ENCODE data around the gene SAYSD1. TPM values are rescaled to one million over a fixed set of nuclear protein-coding genes. Genes with fewer than 3 reads are reported as not detected.
A peak's percentile ranks its signal among the peaks of the same experiment; 100 is the strongest.

Gene SAYSD1
- total RNA-seq, 1 experiment from 2014 or later: 27.4 TPM

- no peak for DNase-seq (ENCODE audit: low spot score)
Observed at GRCh38 chr6:39108041-39108839, 6.7 kb downstream of the SAYSD1 start.

DNA sequence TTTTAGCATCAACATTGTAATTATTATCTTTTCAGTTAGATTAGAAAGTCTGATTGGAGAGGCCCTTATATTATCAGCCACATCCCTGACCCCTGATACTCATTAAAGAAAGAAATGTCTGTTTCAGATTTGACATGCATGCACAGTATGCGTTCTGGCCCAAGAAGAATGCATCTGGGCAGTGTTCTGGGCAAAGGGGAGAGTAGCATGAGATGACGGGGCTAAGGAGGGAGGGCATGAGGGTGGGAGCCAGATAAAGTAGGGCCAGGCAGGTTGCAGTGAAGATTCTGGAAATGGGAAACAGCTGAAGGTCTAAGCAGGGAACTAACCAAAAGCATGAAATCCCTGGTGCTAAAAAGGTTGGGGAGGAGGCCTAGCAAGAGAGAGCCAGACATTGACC is 7.3 kb downstream of the SAYSD1 start:
- no peak for DNase-seq (ENCODE audit: low spot score)

GRCh38 chr6:39107034-39107433 is 8.0 kb downstream of the SAYSD1 start:
- DNase-seq (ENCODE audit: low spot score): no peak

DNA sequence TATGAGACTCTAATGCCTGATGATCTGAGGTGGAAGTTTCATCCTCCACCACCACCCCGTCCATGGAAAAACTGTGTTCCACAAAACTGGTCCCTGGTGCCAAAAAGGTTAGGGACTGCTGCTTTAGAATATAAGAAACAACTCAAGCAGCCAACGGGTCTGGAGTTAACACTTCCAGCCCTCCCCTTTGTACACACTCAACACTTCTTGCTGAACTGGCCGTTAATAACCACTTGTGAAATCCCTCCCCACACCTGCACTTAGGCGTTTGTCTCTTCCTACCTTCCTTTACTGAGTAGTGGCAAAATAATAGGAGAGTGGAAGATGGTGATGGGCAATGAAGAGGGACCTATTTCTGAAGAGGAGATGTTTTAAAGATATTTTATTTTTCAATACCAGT is 10.5 kb downstream of the SAYSD1 start:
- DNase-seq (ENCODE audit: low spot score): no peak

DNA sequence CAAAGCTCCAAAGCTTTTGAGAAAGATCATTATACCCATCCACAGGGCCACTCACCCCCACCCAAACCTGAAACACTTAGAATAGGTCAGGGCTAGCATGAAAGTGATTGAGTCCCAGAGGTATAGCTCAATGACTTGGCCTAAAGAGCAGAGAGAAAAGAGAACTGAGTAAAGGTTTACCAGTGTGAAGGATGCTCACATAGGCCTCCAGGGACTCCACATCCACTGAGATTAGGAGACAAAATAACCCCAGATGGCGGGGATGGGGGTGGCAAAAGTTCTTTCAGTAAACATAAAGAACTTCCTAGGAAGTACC is 12.2 kb downstream of the SAYSD1 start:
- DNase-seq (ENCODE audit: low spot score): no peak

GRCh38 chr6:39102071-39102820 is 12.7 kb downstream of the SAYSD1 start:
- DNase-seq (ENCODE audit: low spot score): no peak

DNA sequence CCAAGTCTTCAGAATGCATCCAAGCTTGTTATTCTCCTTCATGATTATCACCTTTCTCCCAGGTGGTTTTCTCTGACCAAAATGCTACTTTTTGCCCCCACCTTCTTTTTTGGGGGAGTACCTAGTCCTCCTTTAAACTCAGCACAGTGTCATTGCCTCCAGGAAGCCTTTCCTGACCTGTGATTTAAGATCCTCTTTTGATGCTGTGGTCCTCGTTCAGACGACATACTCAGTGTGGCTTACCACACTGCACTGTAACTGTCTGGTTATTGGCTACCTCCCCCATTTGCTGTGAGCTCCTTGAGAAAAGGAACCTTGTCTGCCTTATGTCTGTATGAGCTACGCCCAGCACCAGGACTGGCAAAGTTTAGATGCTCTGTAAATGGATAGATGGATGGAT is 14.6 kb downstream of the SAYSD1 start:
- no peak for DNase-seq (ENCODE audit: low spot score)

DNA sequence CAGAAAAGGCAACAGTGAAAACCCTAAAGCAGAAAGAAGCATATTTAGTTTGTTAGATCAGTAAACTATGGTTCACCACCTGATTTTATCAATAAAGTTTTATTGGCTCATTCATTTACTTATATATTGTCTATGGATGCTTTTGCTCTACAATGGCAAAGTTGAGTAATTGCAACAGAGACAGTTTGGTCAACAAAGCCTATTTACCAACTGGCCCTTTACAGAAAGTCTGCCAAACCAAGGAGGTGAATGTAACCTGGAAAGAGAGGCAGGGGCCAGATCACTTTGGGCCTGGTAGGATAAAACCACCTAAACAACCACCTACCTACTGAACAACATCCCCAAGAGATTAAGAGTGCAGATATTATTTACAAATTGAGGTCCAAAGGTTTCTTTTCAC is 19.4 kb downstream of the SAYSD1 start:
- no peak for DNase-seq (ENCODE audit: low spot score)

- no peak for DNase-seq (ENCODE audit: low spot score)
Observed at GRCh38 chr6:39093149-39093708, 21.8 kb downstream of the SAYSD1 start.

- no peak for DNase-seq (ENCODE audit: low spot score)
Observed at GRCh38 chr6:39092124-39092523, 22.9 kb downstream of the SAYSD1 start.

GRCh38 chr6:39091220-39091619 is 23.8 kb downstream of the SAYSD1 start:
- DNase-seq (ENCODE audit: low spot score): no peak

- no peak for DNase-seq (ENCODE audit: low spot score)
Observed at GRCh38 chr6:39090036-39090435, 24.9 kb downstream of the SAYSD1 start.

DNA sequence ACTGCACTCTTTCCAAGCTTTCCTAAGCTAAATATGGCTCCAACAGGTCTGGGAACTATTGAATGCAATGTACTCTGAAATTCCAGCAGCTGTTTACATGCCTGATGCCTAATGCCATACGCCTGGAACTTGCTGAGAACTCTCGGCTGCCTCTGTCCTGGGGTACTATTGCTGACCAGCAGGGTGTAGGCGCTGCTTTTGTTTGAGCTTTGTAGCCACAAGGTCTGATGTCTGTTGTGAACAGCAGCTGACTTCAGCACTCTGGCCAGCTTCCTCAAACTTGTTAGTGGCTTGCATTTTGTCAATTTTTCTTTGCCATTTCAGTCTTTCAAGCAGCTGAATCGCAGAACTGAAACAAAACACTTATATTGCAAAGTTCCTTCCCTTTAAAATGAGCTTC is 26.7 kb downstream of the SAYSD1 start:
- DNase-seq (ENCODE audit: low spot score): peak; percentile 39

- DNase-seq (ENCODE audit: low spot score): no peak
Observed at GRCh38 chr6:39087197-39087596, 27.8 kb downstream of the SAYSD1 start.

DNA sequence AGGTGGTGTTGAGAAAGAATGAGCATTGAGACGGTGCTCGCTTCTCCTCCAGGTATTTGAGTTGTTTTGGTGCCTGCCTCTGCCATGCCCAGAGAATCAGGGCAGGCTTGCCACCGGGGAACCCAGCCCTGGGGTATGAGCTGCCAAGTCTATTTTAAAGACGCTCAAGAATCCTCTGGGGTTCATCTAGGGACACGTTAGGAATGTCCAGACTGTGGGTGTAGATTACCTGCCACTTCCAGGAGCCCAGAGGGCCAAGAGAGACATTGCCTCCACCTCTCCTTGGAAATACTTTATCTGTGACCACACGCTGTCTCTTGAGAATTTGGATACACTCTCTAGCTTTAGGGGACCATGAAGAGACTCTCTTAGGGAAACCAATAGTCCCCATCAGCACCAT is 28.3 kb downstream of the SAYSD1 start:
- no peak for DNase-seq (ENCODE audit: low spot score)

DNA sequence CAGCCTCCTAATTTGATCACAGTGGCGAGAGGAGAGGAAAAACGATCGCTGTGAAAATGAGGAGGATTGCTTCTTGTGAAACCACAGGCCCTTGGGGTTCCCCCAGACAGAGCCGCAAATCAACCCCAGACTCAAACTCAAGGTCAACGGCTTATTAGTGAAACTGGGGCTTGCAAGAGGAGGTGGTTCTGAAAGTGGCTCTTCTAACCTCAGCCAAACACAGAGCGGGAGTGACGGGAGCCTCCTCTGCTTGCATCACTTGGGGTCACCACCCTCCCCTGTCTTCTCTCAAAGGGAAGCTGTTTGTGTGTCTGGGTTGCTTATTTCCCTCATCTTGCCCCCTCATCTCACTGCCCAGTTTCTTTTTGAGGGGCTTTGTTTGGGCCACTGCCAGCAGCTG is 28.7 kb downstream of the SAYSD1 start:
- no peak for DNase-seq (ENCODE audit: low spot score)

DNA sequence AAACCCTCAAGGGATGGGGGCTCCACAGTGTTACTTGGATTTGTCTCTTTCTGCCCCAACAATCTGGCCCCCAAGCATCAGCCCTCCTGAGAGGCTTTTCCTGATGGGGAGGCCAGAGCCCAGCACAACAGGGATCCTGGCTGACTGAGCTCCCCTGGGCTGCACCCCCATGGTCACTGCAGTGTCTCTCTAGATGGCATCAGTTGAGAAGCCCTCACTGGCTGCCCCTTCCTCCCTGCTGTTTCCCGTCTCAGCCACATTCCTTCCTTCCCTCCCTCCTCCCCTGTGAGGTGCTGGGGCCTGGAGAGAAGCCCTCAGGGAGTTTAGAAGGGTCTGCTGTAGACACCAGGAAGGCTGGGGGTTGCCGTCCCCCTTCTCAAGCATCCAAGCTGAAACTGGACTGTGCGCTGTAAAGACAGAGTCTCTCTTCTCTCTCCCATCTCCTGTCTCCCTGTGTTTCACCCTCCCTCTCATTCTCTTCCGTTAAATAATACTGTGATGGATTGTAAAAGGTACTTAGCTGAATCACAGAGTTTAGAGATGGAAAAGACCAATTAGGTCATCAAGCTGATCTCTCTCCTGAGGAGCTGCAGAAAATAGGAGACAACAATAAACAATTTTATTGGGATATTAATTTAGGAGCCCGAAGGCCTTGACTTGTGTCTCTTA is 29.7 kb downstream of the SAYSD1 start:
- DNase-seq (ENCODE audit: low spot score): no peak

DNA sequence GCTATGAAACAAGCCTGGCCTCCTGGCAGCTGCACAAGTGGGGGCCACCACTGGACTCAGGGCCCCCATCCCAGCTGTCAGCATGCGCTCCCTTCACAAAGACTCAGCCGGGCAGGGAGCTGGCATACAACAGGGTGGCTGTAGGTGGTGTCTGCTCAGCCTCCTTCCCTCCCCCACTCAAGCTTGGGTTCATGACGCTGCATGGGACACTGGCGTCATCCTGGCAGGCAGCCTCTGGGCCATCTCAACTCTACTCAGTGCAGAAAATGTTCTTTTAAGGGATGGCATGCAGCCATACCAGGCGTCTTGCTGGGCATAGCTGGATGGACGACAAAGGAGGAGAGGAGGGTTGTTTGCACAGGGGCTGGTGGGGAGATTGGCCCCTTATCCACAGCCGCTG is 30.5 kb downstream of the SAYSD1 start:
- no peak for DNase-seq (ENCODE audit: low spot score)

DNA sequence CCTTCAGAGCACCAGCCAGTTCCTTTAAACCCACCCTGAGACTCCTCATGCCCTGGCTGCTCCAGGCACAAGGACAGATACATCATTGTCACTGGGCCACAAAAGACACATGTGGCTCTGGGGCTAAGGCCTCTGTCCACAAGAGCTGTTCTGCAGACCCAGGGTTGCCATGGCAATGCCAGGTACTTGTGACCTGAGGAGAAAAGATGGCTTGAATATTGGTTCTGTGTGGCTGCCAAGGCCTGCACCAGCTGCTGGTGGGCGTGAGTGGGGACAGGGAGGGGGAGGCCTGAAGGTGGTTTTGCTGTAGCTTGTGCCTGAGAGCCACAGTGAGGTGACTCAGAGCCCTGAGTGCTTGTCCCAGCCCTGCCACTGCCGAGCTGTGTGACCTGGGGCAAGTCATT is 31.8 kb downstream of the SAYSD1 start:
- no peak for DNase-seq (ENCODE audit: low spot score)

- no peak for DNase-seq (ENCODE audit: low spot score)
Observed at GRCh38 chr6:39082310-39082709, 32.7 kb downstream of the SAYSD1 start.

DNA sequence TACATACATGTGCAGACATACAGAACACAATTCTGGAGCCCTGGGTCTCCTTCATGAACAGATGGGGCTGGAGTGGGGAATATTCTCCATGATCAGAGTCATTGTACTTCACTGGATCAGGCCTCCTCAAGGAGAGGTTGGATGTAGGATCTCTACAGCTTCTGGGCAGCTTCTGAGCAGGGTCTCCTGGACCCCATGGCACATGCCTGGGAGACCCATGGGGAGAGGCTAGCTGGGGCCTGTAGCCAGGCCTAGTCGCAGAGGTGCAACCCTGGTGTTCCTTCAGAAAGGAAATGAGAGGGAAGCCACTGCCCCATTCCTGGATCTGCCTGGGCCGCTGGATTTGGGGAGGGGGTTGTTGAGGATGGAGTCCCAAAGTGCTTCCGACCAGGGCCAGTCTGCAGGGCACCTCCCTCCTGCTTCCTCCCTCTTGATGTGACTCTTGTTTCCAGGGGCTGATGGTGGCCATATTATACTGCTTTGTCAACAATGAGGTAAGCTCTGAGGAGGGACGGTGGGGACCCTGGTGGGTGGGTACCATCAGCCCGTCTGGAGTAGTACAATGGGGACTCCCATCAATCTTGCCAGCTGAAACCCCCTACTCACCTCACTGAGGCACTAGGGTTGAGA is 34.6 kb downstream of the SAYSD1 start:
- DNase-seq (ENCODE audit: low spot score): no peak
